BJ (cell line): ENCODE measurements around the gene CAPN10. TPM values are rescaled to one million over a fixed set of nuclear protein-coding genes. Genes with fewer than 3 reads are reported as not detected.

Experiments
- CTCF ChIA-PET: fragments of 350-600 bp; formaldehyde crosslinking; extraction: SDS; loops from one replicate; lab custom pipeline; 2021; ENCODE audit warnings: antibody characterized with exemption, inconsistent platforms; lab: Yijun Ruan, JAX
- POLR2A ChIA-PET: fragments of 300-600 bp; sonication (Branson Sonifier 250); formaldehyde crosslinking; extraction: SDS; loops from one replicate; lab custom pipeline; 2021; ENCODE audit warnings: antibody characterized with exemption; lab: Charles Lee
- DNase-seq: peaks from one replicate; pipeline ENCODE4 v3.0.0-alpha.2; 2011; ENCODE audit warnings: low read depth
- H3K27me3 ChIP-seq: 2 replicates; pipeline ENCODE4 v1.6.0; 2011; ENCODE audit warnings: low read length; ENCODE audit not compliant: control insufficient read depth, insufficient read depth
- H3K36me3 ChIP-seq: 2 replicates; pipeline ENCODE4 v1.5.1; 2011; ENCODE audit warnings: low read length; ENCODE audit not compliant: control insufficient read depth, insufficient read depth
- H3K4me3 ChIP-seq: 2 replicates; pipeline ENCODE4 v1.5.1; 2011; ENCODE audit warnings: low read depth, mild to moderate bottlenecking, control low read depth, low read length
- CTCF ChIP-seq: IDR thresholded peaks from 2 replicates; pipeline ENCODE4 v1.5.1; 2011; ENCODE audit warnings: low read depth, mild to moderate bottlenecking, control low read depth, inconsistent platforms, low read length, moderate library complexity; ENCODE audit not compliant: insufficient read depth
- polyA plus RNA-seq: library from polyadenylated mRNA; depleted of rRNA; stranded (reverse); fragments of >200 nt; gene quantifications from 2 replicates; pipeline ENCODE4 v1.2.3, GENCODE V29; 2011

The CAPN10 gene
- polyA plus RNA-seq, 1 experiment = 14.9 TPM

GRCh38 chr2:240577281-240578109, 9.0 kb upstream of the CAPN10 start:
- H3K4me3 ChIP-seq = no peak overlapping the region
- ChIA-PET CTCF (interaction anchor here (0.6 to 0.9 kb wide), 2 partner anchors 8 to 14 kb away, joined by 3 read pairs; no protein-coding TSS in a partner anchor), POLR2A (no interaction called here)
- peaks cover 30% of the 10 kb centered on the region for H3K36me3 ChIP-seq
- TF ChIP-seq CTCF = no peak
- DNase-seq = no peak
- H3K27me3 ChIP-seq = no peaks in the 10 kb centered on the region

- CTCF ChIA-PET = interaction anchor here (0.9 kb wide), 1 partner anchor 15 kb away, joined by 3 read pairs; no protein-coding TSS in a partner anchor
Measured at GRCh38 chr2:240578110-240578450, 8.5 kb upstream of the CAPN10 start.

DNA sequence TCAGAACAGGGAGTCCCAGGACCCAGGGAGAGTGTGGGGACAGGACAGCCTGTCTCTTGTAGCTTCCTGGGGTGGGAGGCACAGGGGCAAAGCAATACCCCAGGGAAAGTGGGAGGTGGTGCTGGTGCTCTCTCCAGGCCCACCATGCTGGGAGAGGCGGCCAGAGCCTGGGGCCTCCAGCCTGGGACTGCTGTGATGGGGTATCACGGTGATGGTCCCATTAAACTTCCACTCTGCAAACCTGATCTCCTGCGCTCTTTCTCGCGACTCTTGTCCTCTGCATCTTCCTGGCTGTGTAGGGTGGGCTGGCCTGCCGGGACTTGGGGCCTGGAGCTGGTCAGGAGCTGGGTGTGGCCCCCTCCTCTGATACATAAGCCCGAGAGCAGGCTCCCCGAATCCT, 8.0 kb upstream of the CAPN10 start:
- H3K36me3 ChIP-seq = peaks cover 30% of the 10 kb centered on the region
- POLR2A ChIA-PET = no interaction called here
- H3K27me3 ChIP-seq = no peaks in the 10 kb centered on the region
- H3K4me3 ChIP-seq = no peak overlapping the region
- TF ChIP-seq CTCF = no peak
- no peak for DNase-seq
- CTCF ChIA-PET = interaction anchor here (0.9 kb wide), 1 partner anchor 15 kb away, joined by 3 read pairs; no protein-coding TSS in a partner anchor

More at GRCh38 chr2:240578110-240578450, 8.5 kb upstream of the CAPN10 start:
- no peak for TF ChIP-seq CTCF
- Histone ChIP-seq H3K4me3 (no peak overlapping the region), H3K36me3 (peaks cover 30% of the 10 kb centered on the region), H3K27me3 (no peaks in the 10 kb centered on the region)
- POLR2A ChIA-PET = no interaction called here
- DNase-seq = no peak

- no peak for TF ChIP-seq CTCF
- Histone ChIP-seq H3K4me3 (no peak overlapping the region), H3K36me3 (peaks cover 27% of the 10 kb centered on the region), H3K27me3 (no peaks in the 10 kb centered on the region)
- ChIA-PET CTCF (interaction anchor here (1.4 to 1.8 kb wide), 2 partner anchors 10 to 13 kb away, joined by 4 to 13 read pairs; partner anchors contain the start of gene RNPEPL1), POLR2A (no interaction called here)
- DNase-seq = no peak
Measured at GRCh38 chr2:240579071-240579762, 7.3 kb upstream of the CAPN10 start.
